Liver (tissue), 3 donors: ENCODE measurements around the gene PACS1.

ENCODE experiments used
- CTCF ChIP-seq: fragments of 150-350 bp; IDR thresholded peaks from 2 replicates; pipeline ENCODE4 v1.5.1; 2017; ENCODE audit warnings: improper control_type of control experiment, low read depth, low read length; ENCODE audit not compliant: missing input control
- GABPA ChIP-seq, 2 donors: IDR thresholded peaks in 1 of 2; conservative IDR thresholded peaks in 1 of 2; 2 replicates each; pipeline ENCODE4 v1.6.1; 2016; ENCODE audit warnings: antibody characterized with exemption in 2 of 2, mild to moderate bottlenecking in 1 of 2, moderate library complexity in 1 of 2
- HNF4A ChIP-seq, 2 donors: conservative IDR thresholded peaks; 2 replicates each; pipeline ENCODE4 v1.6.1; 2016; ENCODE audit warnings: antibody characterized with exemption in 2 of 2, mild to moderate bottlenecking in 2 of 2
- MAX ChIP-seq: IDR thresholded peaks from 2 replicates; pipeline ENCODE4 v1.6.1; 2016; ENCODE audit warnings: antibody characterized with exemption
- RAD21 ChIP-seq, 2 donors: IDR thresholded peaks; 2 replicates each; pipeline ENCODE4 v1.6.1; 2016; ENCODE audit warnings: antibody characterized with exemption in 2 of 2, mild to moderate bottlenecking in 2 of 2
- REST ChIP-seq: IDR thresholded peaks from 2 replicates; pipeline ENCODE4 v1.6.1; 2016; ENCODE audit warnings: antibody characterized with exemption, mild to moderate bottlenecking
- RXRA ChIP-seq, 2 donors: IDR thresholded peaks; 2 replicates each; pipeline ENCODE4 v1.6.1; 2017 to 2018; ENCODE audit warnings: antibody characterized with exemption in 2 of 2, mild to moderate bottlenecking in 1 of 2
- SP1 ChIP-seq: IDR thresholded peaks from 2 replicates; pipeline ENCODE4 v1.6.1; 2018; ENCODE audit warnings: antibody characterized with exemption, mild to moderate bottlenecking
- TAF1 ChIP-seq: conservative IDR thresholded peaks from 2 replicates; pipeline ENCODE4 v1.6.1; 2016; ENCODE audit warnings: antibody characterized with exemption, mild to moderate bottlenecking
- YY1 ChIP-seq: IDR thresholded peaks from 2 replicates; pipeline ENCODE4 v1.6.1; 2016; ENCODE audit warnings: antibody characterized with exemption, mild to moderate bottlenecking
- ZBTB33 ChIP-seq: IDR thresholded peaks from 2 replicates; pipeline ENCODE4 v1.6.1; 2016; ENCODE audit warnings: antibody characterized with exemption
- donor health status: healthy.
- donor health status: healthy.

DNA sequence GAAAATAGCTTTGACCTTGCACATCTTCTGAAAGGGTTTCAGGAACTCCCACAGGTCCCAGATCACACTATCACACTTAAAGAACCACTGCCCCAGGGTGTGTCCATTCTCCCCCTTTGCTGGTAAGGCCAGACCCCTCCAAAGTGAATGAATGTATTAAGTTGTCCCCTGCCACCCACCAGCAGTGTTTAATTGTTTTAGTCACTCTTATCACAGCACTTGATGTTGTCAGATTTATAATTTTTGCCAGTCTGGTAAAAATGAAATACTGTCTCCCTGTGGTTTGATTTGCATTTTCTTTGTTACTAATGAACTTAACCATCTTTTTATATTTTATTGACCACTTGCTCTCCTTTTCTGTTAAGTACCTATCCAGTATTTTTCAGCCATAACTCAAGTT is 108.8 kb downstream of the PACS1 start:
- TF ChIP-seq YY1 (no peak), CTCF (no peak), REST (no peak), RAD21 (IDR thresholded peaks at IDR 0.05) (no peak), SP1 (no peak), MAX (no peak), TAF1 (no peak), HNF4A (conservative IDR thresholded peaks at IDR 0.05) (no peak), RXRA (IDR thresholded peaks at IDR 0.05) (no peak), GABPA (IDR thresholded peaks at IDR 0.05 in 1 of 2, conservative IDR thresholded peaks at IDR 0.05 in 1 of 2) (no peak), ZBTB33 (no peak)
